HL-60 (cell line): Measurements from ENCODE around the gene IGLON5.

Experiments
- DNase-seq, 2 experiments: peaks; one replicate each; pipeline ENCODE4 v3.0.0-alpha.2; 2010 to 2020; ENCODE audit warnings: low read depth in 1 of 2, low spot score in 1 of 2
- H3K27ac ChIP-seq: fragments of 250-450 bp; sonication (Bioruptor Pico); replicated peaks from 2 replicates; pipeline ENCODE4 v1.5.1; 2020; ENCODE audit warnings: mild to moderate bottlenecking, moderate library complexity
- H3K27me3 ChIP-seq: fragments of 250-450 bp; sonication (Bioruptor Pico); 2 replicates; pipeline ENCODE4 v1.5.1; 2021; ENCODE audit warnings: mild to moderate bottlenecking, moderate library complexity; ENCODE audit not compliant: insufficient read depth, poor library complexity, severe bottlenecking
- H3K4me3 ChIP-seq: replicated peaks from 2 replicates; pipeline ENCODE4 v1.5.1; 2011; ENCODE audit warnings: mild to moderate bottlenecking, control low read depth, low read length; ENCODE audit not compliant: insufficient read depth
- CTCF ChIP-seq: IDR thresholded peaks from one replicate; pipeline ENCODE4 v1.5.1; 2011; ENCODE audit warnings: low read length, control low read depth, inconsistent platforms; ENCODE audit not compliant: insufficient read depth
- GABPA ChIP-seq: IDR thresholded peaks from 2 replicates; pipeline ENCODE4 v1.6.1; 2012; ENCODE audit warnings: low read depth
- POLR2AphosphoS5 ChIP-seq: IDR thresholded peaks from 2 replicates; pipeline ENCODE4 v1.6.1; 2012; ENCODE audit warnings: low read depth
- REST ChIP-seq: IDR thresholded peaks from 2 replicates; pipeline ENCODE4 v1.6.1; 2012; ENCODE audit warnings: low read depth; ENCODE audit not compliant: insufficient replicate concordance
- SPI1 ChIP-seq: IDR thresholded peaks from 2 replicates; pipeline ENCODE4 v1.6.1; 2012; ENCODE audit warnings: low read depth, mild to moderate bottlenecking, borderline replicate concordance

Gene IGLON5

GRCh38 chr19:51354103-51354741, 42.8 kb downstream of the IGLON5 start:
- no peak overlapping the region for H3K27ac ChIP-seq
- no peak for DNase-seq
- no peak overlapping the region for H3K4me3 ChIP-seq
- TF ChIP-seq POLR2AphosphoS5 (no peak), CTCF (no peak), REST (no peak), GABPA (no peak), SPI1 (no peak)
- no peaks in the 10 kb centered on the region for H3K27me3 ChIP-seq

- no peak for DNase-seq
- no peak overlapping the region for H3K4me3 ChIP-seq
- no peaks in the 10 kb centered on the region for H3K27me3 ChIP-seq
- no peak overlapping the region for H3K27ac ChIP-seq
- no peak for TF ChIP-seq CTCF
- no peak for TF ChIP-seq GABPA
- no peak for TF ChIP-seq REST
- no peak for TF ChIP-seq SPI1
Measured at GRCh38 chr19:51354742-51355148, 43.3 kb downstream of the IGLON5 start.

- Histone ChIP-seq H3K4me3 (no peak overlapping the region), H3K27ac (no peak overlapping the region), H3K27me3 (no peaks in the 10 kb centered on the region)
- TF ChIP-seq CTCF: no peak
- no peak for TF ChIP-seq POLR2AphosphoS5
- no peak for TF ChIP-seq GABPA
- TF ChIP-seq REST: no peak
- TF ChIP-seq SPI1: no peak
- no peak for DNase-seq
Measured at GRCh38 chr19:51356159-51356801, 44.8 kb downstream of the IGLON5 start.
